ENCODE results near the gene NUDT3.

The NUDT3 gene

DNA sequence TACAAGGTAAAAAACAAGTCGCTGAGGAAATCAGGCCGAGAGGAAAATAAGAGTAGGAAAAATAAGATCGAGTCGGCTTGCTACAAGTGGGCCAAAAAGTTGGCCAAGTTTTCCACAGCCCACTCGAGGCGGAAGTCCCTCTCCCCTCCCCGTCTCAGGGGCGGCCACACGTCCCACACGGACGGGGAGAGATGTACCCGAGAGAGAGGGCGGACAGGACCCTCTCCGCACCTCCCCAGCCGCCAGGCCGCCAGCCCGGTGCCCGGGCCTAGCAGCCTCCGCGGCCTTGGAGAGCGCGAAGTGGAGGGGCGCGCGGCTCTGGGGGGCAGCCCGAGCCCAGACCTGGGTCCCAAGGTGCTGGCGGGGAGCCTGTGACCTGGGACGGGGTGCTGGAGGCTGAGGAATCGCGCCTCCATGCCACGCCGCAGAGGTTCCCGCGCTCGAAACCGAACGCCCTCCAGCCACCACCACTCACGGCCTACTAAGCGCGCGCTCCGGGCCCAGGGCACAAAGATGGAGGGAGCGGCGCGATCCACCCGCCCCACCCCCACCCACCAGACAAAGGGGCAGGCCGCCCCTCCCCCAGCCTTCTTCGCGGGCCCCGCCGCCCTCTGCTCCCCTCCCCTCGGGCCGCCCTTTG, 157.7 kb downstream of the NUDT3 start:
- no peaks in the 10 kb centered on the region for H3K27me3 ChIP-seq
- no peaks in the 10 kb centered on the region for H3K36me3 ChIP-seq
- H3K4me3 ChIP-seq, result no peak overlapping the region
- peaks cover 0 to 24% (median 17%) of the 10 kb centered on the region in 4 donors for H3K4me1 ChIP-seq
- no peak for DNase-seq
- H3K9me3 ChIP-seq, result no peaks in the 10 kb centered on the region
- peak overlapping the region; percentile 81 to 83 for H3K27ac ChIP-seq
- intact Hi-C loops (cut with DNase I; ENCODE audit: low total_unique reads), result no loop called here
- TF ChIP-seq, protein P1, sequence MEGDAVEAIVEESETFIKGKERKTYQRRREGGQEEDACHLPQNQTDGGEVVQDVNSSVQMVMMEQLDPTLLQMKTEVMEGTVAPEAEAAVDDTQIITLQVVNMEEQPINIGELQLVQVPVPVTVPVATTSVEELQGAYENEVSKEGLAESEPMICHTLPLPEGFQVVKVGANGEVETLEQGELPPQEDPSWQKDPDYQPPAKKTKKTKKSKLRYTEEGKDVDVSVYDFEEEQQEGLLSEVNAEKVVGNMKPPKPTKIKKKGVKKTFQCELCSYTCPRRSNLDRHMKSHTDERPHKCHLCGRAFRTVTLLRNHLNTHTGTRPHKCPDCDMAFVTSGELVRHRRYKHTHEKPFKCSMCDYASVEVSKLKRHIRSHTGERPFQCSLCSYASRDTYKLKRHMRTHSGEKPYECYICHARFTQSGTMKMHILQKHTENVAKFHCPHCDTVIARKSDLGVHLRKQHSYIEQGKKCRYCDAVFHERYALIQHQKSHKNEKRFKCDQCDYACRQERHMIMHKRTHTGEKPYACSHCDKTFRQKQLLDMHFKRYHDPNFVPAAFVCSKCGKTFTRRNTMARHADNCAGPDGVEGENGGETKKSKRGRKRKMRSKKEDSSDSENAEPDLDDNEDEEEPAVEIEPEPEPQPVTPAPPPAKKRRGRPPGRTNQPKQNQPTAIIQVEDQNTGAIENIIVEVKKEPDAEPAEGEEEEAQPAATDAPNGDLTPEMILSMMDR (IDR thresholded peaks at IDR 0.05), result no peak

DNA sequence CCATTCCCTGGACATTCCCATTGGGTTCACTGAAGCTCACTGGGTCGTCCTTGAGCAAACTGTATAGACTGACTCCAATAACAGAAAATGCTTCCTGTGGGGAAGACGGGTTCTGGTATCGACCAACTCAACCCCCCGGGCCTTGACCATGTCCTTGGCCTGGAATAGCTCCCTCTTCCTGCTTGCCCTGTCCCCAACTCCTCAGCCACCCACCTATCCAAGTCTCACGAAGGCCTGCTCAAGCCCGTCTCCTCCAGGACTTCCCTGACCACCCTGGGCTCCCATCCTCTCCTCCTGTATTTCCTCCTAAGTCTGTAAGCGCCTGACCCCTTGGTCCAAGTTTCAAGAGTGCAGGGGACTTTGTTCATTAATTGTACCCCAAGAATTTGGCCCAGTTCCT, 158.6 kb downstream of the NUDT3 start:
- no peak for DNase-seq
- TF ChIP-seq, protein P1 (IDR thresholded peaks at IDR 0.05), result no peak
- Histone ChIP-seq H3K4me3 (no peak overlapping the region), H3K27me3 (no peaks in the 10 kb centered on the region), H3K27ac (peak overlapping the region in 1 of 2 donors; percentile 81), H3K36me3 (no peaks in the 10 kb centered on the region), H3K9me3 (no peaks in the 10 kb centered on the region), H3K4me1 (peaks cover 0 to 24% (median 17%) of the 10 kb centered on the region in 4 donors)
- intact Hi-C loops (cut with DNase I; ENCODE audit: low total_unique reads), result no loop called here

DNA sequence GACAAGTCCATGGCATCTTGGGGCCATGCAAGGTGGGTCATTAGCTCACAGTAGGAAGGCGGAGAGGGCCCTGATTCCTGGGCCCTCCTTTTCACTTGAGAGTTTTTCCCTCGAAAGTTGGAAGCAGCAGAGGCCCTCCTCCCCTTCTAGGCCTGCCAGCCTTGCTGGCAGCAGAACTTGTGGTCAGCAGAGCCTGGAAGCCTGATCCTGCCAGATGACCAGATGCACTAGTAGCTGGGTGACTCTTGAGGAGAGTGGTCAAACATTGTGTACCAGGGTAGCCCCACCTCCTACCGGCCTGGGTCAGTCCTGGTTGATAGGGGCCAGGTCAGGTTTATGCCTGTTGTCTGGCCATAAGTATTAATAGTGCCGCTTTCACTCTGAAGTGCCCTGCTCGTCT, 159.6 kb downstream of the NUDT3 start:
- intact Hi-C loops (cut with DNase I; ENCODE audit: low total_unique reads), result no loop called here
- DNase-seq, result no peak
- Histone ChIP-seq H3K9me3 (no peaks in the 10 kb centered on the region), H3K27me3 (no peaks in the 10 kb centered on the region), H3K4me3 (no peak overlapping the region), H3K4me1 (peaks cover 0 to 18% (median 12%) of the 10 kb centered on the region in 4 donors), H3K36me3 (no peaks in the 10 kb centered on the region), H3K27ac (peak overlapping the region; percentile 11 to 81)
- TF ChIP-seq, protein P1 (IDR thresholded peaks at IDR 0.05), result no peak

DNA sequence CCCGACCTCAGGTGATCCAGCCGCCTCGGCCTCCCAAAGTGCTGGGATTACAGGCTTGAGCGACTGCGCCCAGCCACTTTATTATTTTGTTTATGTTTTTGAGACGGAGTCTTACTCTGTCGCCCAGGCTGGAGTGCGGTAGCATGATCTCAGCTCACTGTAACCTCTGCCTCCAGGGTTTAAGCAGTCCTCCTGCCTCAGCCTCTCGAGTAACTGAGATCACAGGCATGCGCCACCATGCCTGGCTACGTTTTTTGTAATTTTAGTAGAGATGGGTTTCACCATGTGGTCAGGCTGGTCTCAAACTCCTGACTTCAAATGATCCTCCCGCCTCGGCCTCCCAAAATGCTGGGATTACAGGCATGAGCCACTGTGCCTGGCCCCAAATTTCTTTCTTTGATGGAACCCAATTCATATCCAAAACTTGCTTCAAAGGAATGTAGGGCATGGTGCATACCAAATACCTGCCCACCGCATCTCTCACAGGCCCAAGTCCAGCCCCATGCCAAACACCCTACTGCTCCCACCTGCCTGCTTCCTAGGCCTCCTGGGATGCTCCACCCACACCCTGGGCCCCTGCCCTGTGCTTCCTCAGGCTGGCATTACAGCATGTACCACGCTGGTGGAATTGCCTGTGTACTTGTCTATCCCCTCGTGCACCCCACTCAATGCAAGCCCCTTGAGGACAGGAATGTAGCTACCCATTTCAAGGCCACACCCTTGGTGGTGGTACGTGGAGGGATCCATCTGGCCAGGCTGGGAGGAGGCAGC, 160.7 kb downstream of the NUDT3 start:
- H3K27ac ChIP-seq, result no peak overlapping the region
- peaks cover 0 to 15% (median 9%) of the 10 kb centered on the region in 4 donors for H3K4me1 ChIP-seq
- no peak for DNase-seq
- intact Hi-C loops (cut with DNase I; ENCODE audit: low total_unique reads), result no loop called here
- no peaks in the 10 kb centered on the region for H3K27me3 ChIP-seq
- H3K36me3 ChIP-seq, result no peaks in the 10 kb centered on the region
- H3K4me3 ChIP-seq, result no peak overlapping the region
- H3K9me3 ChIP-seq, result no peaks in the 10 kb centered on the region
- TF ChIP-seq, protein P1 (IDR thresholded peaks at IDR 0.05), result no peak

DNA sequence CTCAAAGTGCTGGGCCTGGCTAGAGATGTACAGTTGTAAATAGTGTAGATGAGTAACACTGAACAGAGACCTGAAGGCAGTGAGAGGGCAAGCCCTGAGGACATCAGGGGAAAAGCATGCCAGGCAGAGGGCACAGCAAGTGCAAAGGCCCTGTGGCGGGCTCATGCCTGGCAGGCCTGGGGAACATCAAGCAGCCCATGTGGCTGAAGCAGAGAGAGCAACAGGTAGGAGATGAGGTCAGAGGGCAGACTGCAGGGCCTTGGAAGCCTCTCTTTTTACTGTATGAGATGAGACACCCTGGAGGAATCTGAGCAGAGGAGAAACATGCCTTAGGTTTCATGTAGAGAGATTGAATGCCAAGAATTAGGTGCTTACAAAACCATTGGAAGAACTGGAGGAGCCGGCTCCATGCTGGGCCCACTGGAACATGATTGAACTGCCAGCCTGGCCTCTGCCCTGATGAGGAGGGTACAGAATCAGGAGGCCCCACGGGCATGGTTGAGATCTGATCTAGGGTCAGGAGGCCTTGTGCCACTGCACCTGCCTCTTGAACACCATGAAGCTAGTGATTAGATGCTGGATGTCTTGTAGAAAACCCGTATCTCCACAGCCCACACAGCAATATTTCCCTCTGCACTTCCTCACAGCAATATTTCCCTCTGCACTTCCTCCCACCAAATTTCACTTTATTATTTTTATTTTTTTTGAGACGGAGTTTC, 161.7 kb downstream of the NUDT3 start:
- TF ChIP-seq, protein P1 (IDR thresholded peaks at IDR 0.05), result no peak
- Histone ChIP-seq H3K4me3 (no peak overlapping the region), H3K27me3 (no peaks in the 10 kb centered on the region), H3K9me3 (no peaks in the 10 kb centered on the region), H3K36me3 (no peaks in the 10 kb centered on the region), H3K4me1 (peaks cover 0 to 6% (median 3%) of the 10 kb centered on the region in 4 donors), H3K27ac (no peak overlapping the region)
- intact Hi-C loops (cut with DNase I; ENCODE audit: low total_unique reads), result no loop called here
- DNase-seq, result no peak
